Kidney epithelial cell (primary cell): Measurements from ENCODE around the gene IPCEF1. TPM values are rescaled to one million over a fixed set of nuclear protein-coding genes. Genes with fewer than 3 reads are reported as not detected.

Source experiments
- DNase-seq: peaks from one replicate; pipeline ENCODE4 v3.0.0-alpha.2; 2010; ENCODE audit warnings: low read depth
- H3K27me3 ChIP-seq: 2 replicates; pipeline ENCODE4 v1.6.0; 2011; ENCODE audit warnings: low read length; ENCODE audit not compliant: control insufficient read depth, insufficient read depth
- H3K36me3 ChIP-seq: 2 replicates; pipeline ENCODE4 v1.5.1; 2011; ENCODE audit warnings: low read length; ENCODE audit not compliant: control insufficient read depth, insufficient read depth
- H3K4me3 ChIP-seq: 2 replicates; pipeline ENCODE4 v1.5.1; 2011; ENCODE audit warnings: low read depth, mild to moderate bottlenecking, control low read depth, low read length
- CTCF ChIP-seq: IDR thresholded peaks from 2 replicates; pipeline ENCODE4 v1.5.1; 2011; ENCODE audit warnings: mild to moderate bottlenecking, moderate library complexity, low read length, control low read depth, inconsistent platforms; ENCODE audit not compliant: insufficient read depth, poor library complexity, severe bottlenecking
- total RNA-seq: library from RNA; depleted of rRNA; stranded (reverse); fragments of >200 nt; gene quantifications from 2 replicates; pipeline ENCODE4 v1.2.3, GENCODE V29; 2015

The IPCEF1 gene
- total RNA-seq, 1 donor from 2014 or later = 1.0 TPM

- H3K27me3 ChIP-seq = no peaks in the 10 kb centered on the region
- no peak for TF ChIP-seq CTCF
- no peak for DNase-seq
Measured at GRCh38 chr6:154234019-154234772, 122.4 kb downstream of the IPCEF1 start.

GRCh38 chr6:154233383-154233782 is 123.2 kb downstream of the IPCEF1 start:
- DNase-seq = no peak
- TF ChIP-seq CTCF = no peak
- no peak overlapping the region for H3K4me3 ChIP-seq
- H3K36me3 ChIP-seq = no peaks in the 10 kb centered on the region
- no peaks in the 10 kb centered on the region for H3K27me3 ChIP-seq

More at GRCh38 chr6:154234019-154234772, 122.4 kb downstream of the IPCEF1 start:
- no peak overlapping the region for H3K4me3 ChIP-seq
- no peaks in the 10 kb centered on the region for H3K36me3 ChIP-seq

- no peaks in the 10 kb centered on the region for H3K27me3 ChIP-seq
- no peak for TF ChIP-seq CTCF
- DNase-seq = peak; percentile 21
- H3K4me3 ChIP-seq = no peak overlapping the region
- H3K36me3 ChIP-seq = no peaks in the 10 kb centered on the region
Measured at GRCh38 chr6:154232013-154232910, 124.3 kb downstream of the IPCEF1 start.

- DNase-seq = no peak
- Histone ChIP-seq H3K36me3 (no peaks in the 10 kb centered on the region), H3K27me3 (no peaks in the 10 kb centered on the region), H3K4me3 (no peak overlapping the region)
- no peak for TF ChIP-seq CTCF
Measured at GRCh38 chr6:154230910-154231595, 125.5 kb downstream of the IPCEF1 start.

GRCh38 chr6:154230393-154230792 is 126.2 kb downstream of the IPCEF1 start:
- DNase-seq = no peak
- no peak overlapping the region for H3K4me3 ChIP-seq
- no peaks in the 10 kb centered on the region for H3K27me3 ChIP-seq
- no peaks in the 10 kb centered on the region for H3K36me3 ChIP-seq
- no peak for TF ChIP-seq CTCF
